GM21390 (cell line): ENCODE measurements around the gene EVPLL.
"Not testable (repeated sequence)": the region's sequence is repeated elsewhere in the genome, so short reads cannot be mapped to it uniquely, and the experiment has no call there.

ENCODE experiments used
- ATAC-seq: cut with Tn5 transposase; IDR thresholded peaks from one replicate; pipeline ENCODE4 v1.9.1; 2021; ENCODE audit not compliant: unreplicated experiment

Gene EVPLL

GRCh38 chr17:18377437-18378204 is at the start of gene EVPLL:
Gene EVPLL, plus strand, starts transcription at chr17:18377778. Its CDS starts 3,160 bp downstream, at chr17:18380938.
- ATAC-seq, result no peak

- no peak for ATAC-seq
These were observed 48.9 kb upstream of the EVPLL start for GRCh38 chr17:18328643-18329204.

DNA sequence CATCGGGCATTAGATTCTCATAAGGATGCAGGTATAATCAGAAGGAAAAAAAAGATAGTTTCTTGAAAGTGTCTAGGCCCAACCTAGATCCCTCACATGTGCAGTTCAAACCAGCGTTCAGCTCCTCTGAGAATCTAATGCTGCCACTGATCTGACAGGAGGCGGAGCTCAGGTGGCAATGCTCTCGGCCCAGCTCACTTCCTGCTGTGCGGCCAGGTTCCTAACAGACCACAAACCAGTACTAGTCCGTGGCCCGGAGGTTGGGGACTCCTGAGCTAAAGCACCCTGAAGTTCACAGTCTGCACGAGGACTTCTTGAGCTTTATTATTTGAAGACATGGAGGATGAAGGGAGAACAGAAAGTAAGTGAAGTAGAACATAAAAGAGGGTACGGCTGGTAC is 45.7 kb upstream of the EVPLL start:
- no peak for ATAC-seq

- no peak for ATAC-seq
These were observed 44.6 kb upstream of the EVPLL start for GRCh38 chr17:18332909-18333489.

DNA sequence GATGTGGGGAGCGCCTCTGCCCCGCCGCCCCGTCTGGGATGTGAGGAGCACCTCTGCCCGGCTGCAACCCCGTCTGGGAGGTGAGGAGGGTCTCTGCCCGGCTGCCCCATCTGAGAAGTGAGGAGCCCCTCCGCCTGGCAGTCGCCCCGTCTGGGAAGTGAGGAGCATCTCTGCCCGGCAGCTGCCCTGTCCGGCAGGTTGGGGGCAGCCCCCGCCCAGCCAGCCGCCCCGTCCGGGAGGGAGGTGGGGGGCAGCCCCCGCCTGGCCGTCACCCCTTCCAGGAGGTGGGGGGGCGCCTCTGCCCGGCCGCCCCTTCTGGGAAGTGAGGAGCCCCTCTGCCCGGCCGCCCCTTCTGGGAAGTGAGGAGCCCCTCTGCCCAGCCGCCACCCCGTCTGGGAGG is 39.4 kb upstream of the EVPLL start:
- ATAC-seq, result not testable (repeated sequence)

GRCh38 chr17:18339933-18340332 is 37.6 kb upstream of the EVPLL start:
- no peak for ATAC-seq

- ATAC-seq, result no peak
These were observed 33.6 kb upstream of the EVPLL start for GRCh38 chr17:18344021-18344420.

DNA sequence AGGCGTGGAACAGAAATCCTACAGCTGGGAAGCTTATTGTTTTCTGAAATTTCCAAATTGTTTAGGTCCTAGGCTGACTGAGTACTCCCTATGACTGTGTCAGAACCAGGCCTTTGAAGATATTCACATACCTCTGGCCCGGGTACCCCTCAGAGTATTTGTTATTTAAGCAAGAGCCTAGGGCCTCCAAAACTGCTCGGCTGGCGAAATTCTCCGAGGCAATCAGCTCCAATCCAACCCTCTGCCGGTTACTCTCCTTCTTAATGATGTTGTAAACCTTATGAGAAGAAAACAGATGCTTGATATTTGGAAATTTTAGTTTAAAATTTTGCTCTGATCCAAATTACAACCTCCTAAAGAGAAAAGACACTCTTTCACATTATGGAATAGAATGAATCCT is 24.0 kb upstream of the EVPLL start:
- ATAC-seq, result no peak

DNA sequence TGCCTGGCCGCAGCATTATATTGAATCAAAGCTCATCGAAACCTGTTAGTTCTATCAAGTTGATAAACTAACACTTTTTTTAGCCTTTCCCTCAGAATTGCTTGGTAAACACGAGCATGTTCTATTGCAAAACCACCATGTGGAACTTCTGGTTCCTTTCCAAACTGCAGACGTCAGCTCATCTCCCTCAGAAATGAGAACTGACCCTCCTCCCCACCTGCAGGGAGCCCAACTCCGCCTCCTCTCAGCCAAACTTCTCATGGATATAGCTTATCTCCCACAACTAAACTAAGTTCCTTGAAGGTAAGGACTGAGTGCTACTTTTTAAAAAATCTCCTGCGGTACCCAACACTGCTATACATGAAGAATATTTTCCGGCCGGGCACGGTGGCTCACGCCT is 21.0 kb upstream of the EVPLL start:
- no peak for ATAC-seq

- ATAC-seq, result no peak
These were observed 17.1 kb upstream of the EVPLL start for GRCh38 chr17:18360518-18360917.

GRCh38 chr17:18361837-18362697 is 15.5 kb upstream of the EVPLL start:
- no peak for ATAC-seq

GRCh38 chr17:18362698-18363100 is 14.9 kb upstream of the EVPLL start:
- ATAC-seq, result no peak

DNA sequence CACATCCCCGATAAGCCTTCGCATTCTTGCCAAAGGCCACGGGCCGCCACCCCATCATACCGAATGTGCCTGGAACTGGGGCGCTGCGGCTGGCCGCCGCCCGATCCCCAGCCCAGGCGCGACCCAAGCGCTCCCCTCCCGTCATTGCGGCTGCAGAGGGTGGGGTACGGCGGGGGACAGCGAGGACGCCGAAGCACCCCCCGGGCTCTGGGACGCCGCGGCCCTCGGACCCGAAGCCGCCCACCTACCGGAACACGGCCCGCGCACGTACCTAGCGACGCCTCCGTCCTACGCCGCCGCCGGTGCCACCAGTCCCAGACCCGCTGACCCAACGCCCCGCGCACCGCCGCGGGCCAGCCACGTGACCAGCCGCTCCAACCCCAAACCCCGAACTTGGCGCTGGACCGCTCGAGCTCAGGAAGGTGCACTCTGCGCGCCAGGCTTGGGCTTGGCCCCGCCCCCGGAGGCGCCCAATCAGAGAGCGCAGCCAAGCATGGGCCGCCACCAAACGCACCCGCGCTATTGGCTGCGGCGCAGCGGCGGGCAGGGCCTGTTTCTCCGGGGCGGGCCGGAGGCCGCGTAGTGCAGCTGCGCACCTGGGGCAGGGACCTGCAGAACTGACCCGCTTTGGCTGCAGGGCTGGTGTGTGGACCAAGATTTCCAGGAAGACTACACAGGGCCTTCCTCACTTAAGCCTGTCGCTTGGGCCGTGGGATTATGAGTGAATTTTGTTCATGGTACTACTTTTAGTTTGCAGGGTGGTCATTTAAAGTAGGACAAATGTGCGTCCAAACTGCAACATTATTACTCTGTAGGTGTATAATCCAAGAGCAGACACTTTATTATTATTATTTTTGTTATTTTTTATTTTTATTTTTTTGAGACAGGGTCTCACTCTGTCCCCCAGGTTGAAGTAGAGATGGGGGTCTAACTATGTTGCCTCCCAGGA is 14.2 kb upstream of the EVPLL start, which contains the start of gene SHMT1:
Gene SHMT1, minus strand, starts transcription at position 450 of the 949 bp plus-strand sequence. CDS start 7,569 bp downstream, outside the sequence.
- peak; percentile 96 for ATAC-seq

- ATAC-seq, result no peak
These were observed 13.4 kb upstream of the EVPLL start for GRCh38 chr17:18364166-18364565.

DNA sequence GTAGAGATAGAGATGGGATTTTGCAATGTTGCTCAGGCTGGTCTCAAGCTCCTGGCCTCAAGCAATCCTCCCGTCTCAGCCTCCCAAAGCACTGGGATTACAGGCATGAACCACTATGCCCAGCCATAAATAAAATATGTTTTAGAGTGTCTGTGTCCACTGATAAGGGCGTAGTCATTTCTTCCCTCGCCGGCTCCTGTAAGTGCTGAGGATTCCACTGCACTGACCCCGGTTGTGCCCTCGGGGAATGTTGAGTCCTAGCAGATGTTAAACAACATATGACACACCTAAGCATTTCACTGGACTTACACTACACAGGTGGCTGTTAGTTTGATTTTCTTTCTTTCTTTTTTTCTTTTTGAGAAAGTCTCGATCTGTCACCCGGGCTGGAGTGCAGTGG is 8.6 kb upstream of the EVPLL start:
- no peak for ATAC-seq

- no peak for ATAC-seq
These were observed 6.8 kb upstream of the EVPLL start for GRCh38 chr17:18370761-18371160.

- no peak for ATAC-seq
These were observed 6.1 kb upstream of the EVPLL start for GRCh38 chr17:18371455-18371854.

- ATAC-seq, result not testable (repeated sequence)
These were observed 4.4 kb upstream of the EVPLL start for GRCh38 chr17:18373181-18373580.

DNA sequence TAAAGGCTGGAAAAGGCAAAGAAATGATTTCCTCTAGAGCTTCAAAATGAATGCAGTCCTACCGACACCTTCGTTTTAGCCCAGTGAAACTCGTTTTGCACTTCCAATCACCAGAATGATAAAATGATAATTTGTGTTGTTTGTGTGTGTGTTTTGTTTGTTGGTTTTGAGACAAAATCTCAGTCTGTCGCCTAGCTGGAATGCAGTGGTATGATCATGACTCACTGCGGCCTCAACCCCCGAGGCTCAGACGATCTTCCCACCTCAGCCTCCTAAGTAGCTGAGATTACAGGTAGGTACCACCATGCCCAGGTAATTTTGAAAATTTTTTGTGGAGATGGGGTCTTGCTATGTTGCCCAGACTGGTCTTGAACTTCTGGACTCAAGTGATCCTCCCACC is 3.4 kb upstream of the EVPLL start:
- ATAC-seq, result no peak

DNA sequence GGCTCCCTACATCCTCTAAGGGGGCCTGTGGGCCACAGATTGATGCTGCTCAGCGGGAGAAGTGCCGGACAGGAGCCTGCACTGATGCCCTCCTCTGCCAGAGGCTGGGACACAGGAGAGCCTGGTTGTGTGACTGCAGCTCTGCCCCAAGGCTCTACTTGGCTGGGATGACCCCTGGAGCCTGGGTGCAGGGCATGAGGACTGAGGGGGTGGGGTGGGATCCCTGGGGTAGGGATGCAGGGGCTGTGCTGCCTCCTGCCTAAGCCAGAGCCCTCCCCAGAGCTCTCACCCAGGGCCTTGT is 577 bp downstream of the EVPLL start:
- no peak for ATAC-seq
